GM12878 (cell line): ENCODE data around the gene C5AR2.

ENCODE experiments used
- BCL11A ChIP-seq: IDR thresholded peaks from 2 replicates; pipeline ENCODE4 v1.6.1; 2011; ENCODE audit warnings: low read depth, low read length
- EP300 ChIP-seq, 2 experiments: fragments of 150-350 bp in 1 of 2; IDR thresholded peaks; 2 replicates each; pipeline ENCODE4 v1.6.1; 2011 to 2012; ENCODE audit warnings: low read depth in 2 of 2, low read length in 2 of 2, borderline replicate concordance in 1 of 2, improper control_type of control experiment in 1 of 2, inconsistent platforms in 1 of 2; ENCODE audit not compliant: control insufficient read depth in 1 of 2
- EZH2 ChIP-seq: IDR thresholded peaks from 2 replicates; pipeline ENCODE4 v1.6.1; 2012; ENCODE audit warnings: low read depth, mild to moderate bottlenecking, control low read depth, inconsistent platforms, low read length, borderline replicate concordance; ENCODE audit not compliant: control insufficient read depth
- FOXM1 ChIP-seq: IDR thresholded peaks from 2 replicates; pipeline ENCODE4 v1.6.1; 2012; ENCODE audit warnings: low read depth, mild to moderate bottlenecking, inconsistent platforms, low read length, moderate library complexity
- JUND ChIP-seq: IDR thresholded peaks from 2 replicates; pipeline ENCODE4 v1.6.1; 2012; ENCODE audit warnings: low read depth, mild to moderate bottlenecking, low read length, improper control_type of control experiment, moderate library complexity
- KDM1A ChIP-seq: fragments of 200-600 bp; sonication (generic); IDR thresholded peaks from 2 replicates; pipeline ENCODE4 v1.6.1; 2016; ENCODE audit warnings: borderline replicate concordance
- POLR2AphosphoS5 ChIP-seq: IDR thresholded peaks from 2 replicates; pipeline ENCODE4 v1.6.1; 2011; ENCODE audit warnings: mild to moderate bottlenecking, low read length, inconsistent platforms
- POU2F2 ChIP-seq: IDR thresholded peaks from 3 replicates; pipeline ENCODE4 v1.6.1; 2011; ENCODE audit warnings: low read depth, mild to moderate bottlenecking, low read length, borderline replicate concordance
- SRF ChIP-seq, 2 experiments: IDR thresholded peaks; 2 replicates each; pipeline ENCODE4 v1.6.1; 2011; ENCODE audit warnings: low read depth in 2 of 2, low read length in 2 of 2, mild to moderate bottlenecking in 1 of 2, moderate library complexity in 1 of 2
- TAF1 ChIP-seq: IDR thresholded peaks from 2 replicates; pipeline ENCODE4 v1.6.1; 2011; ENCODE audit warnings: mild to moderate bottlenecking, low read depth, low read length, borderline replicate concordance
- TF ChIP-seq, protein P1 (sequence below), 3 experiments: IDR thresholded peaks in 2 of 3; conservative IDR thresholded peaks in 1 of 3; 2 replicates each; pipeline ENCODE4 v1.5.1; 2011; ENCODE audit warnings: low read depth in 3 of 3, low read length in 3 of 3, mild to moderate bottlenecking in 3 of 3, control low read depth in 2 of 3, moderate library complexity in 2 of 3, inconsistent platforms in 1 of 3, mixed read lengths in 1 of 3; ENCODE audit not compliant: control insufficient read depth in 2 of 3, insufficient read depth in 1 of 3; ENCODE audit errors: extremely low read depth in 1 of 3

DNA sequence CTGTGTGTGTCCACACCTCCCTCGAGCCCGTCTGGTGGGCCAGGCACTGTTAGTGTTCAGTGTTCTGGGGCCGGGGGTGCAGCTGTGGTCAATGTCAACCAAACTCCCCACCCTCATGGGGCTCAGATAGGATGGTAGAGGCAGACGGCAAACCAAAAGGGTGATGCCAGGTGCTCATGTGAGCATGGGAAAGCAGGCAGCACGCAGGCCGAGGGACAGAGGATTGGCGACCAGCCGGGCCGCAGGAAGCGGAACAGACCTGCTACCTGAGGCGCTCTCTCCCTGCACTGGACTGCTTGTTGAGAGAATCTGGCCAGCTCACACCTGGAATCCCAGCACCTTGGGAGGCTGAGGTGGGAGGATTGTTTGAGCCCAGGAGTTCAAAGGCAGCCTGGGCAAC lies 46.3 kb downstream of the C5AR2 start:
- no peak for TF ChIP-seq JUND
- TF ChIP-seq, protein P1, sequence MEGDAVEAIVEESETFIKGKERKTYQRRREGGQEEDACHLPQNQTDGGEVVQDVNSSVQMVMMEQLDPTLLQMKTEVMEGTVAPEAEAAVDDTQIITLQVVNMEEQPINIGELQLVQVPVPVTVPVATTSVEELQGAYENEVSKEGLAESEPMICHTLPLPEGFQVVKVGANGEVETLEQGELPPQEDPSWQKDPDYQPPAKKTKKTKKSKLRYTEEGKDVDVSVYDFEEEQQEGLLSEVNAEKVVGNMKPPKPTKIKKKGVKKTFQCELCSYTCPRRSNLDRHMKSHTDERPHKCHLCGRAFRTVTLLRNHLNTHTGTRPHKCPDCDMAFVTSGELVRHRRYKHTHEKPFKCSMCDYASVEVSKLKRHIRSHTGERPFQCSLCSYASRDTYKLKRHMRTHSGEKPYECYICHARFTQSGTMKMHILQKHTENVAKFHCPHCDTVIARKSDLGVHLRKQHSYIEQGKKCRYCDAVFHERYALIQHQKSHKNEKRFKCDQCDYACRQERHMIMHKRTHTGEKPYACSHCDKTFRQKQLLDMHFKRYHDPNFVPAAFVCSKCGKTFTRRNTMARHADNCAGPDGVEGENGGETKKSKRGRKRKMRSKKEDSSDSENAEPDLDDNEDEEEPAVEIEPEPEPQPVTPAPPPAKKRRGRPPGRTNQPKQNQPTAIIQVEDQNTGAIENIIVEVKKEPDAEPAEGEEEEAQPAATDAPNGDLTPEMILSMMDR (IDR thresholded peaks at IDR 0.05 in 2 of 3, conservative IDR thresholded peaks at IDR 0.05 in 1 of 3; ENCODE audit: control insufficient read depth in 2 of 3, extremely low read depth in 1 of 3, insufficient read depth in 1 of 3, low read depth in 3 of 3, low read length in 3 of 3) = no peak
- TF ChIP-seq FOXM1 = no peak
- no peak for TF ChIP-seq KDM1A
- no peak for TF ChIP-seq EP300 (IDR thresholded peaks at IDR 0.05; ENCODE audit: borderline replicate concordance in 1 of 2, control insufficient read depth in 1 of 2, low read depth in 2 of 2, low read length in 2 of 2)
- no peak for TF ChIP-seq TAF1
- TF ChIP-seq EZH2 = no peak
- TF ChIP-seq POLR2AphosphoS5 = no peak
- TF ChIP-seq SRF (IDR thresholded peaks at IDR 0.05; ENCODE audit: low read depth in 2 of 2, low read length in 2 of 2) = no peak
- no peak for TF ChIP-seq POU2F2
- no peak for TF ChIP-seq BCL11A
